GM19238 (cell line): ENCODE results near the gene PPP2R2C.

Experiments
- DNase-seq: peaks from one replicate; pipeline ENCODE4 v3.0.0; 2011; ENCODE audit warnings: low spot score; ENCODE audit not compliant: insufficient read length

Gene PPP2R2C

GRCh38 chr4:6272863-6273660 lies 199.4 kb downstream of the PPP2R2C start:
- DNase-seq, result no peak

GRCh38 chr4:6271701-6272465 lies 200.5 kb downstream of the PPP2R2C start:
- DNase-seq, result no peak

GRCh38 chr4:6271206-6271605 lies 201.2 kb downstream of the PPP2R2C start:
- no peak for DNase-seq

- DNase-seq, result no peak
These were observed 201.7 kb downstream of the PPP2R2C start for GRCh38 chr4:6270636-6271121.
